B cell (primary cell): Measurements from ENCODE around the gene NOVA1.

Experiments
- EZH2 ChIP-seq: IDR thresholded peaks from 2 replicates; pipeline ENCODE4 v1.6.1; 2012; ENCODE audit warnings: borderline replicate concordance, low read depth, mild to moderate bottlenecking, moderate library complexity, low read length; ENCODE audit not compliant: insufficient read depth, poor library complexity, severe bottlenecking
- TF ChIP-seq, protein P1 (sequence below): fragments of 200-600 bp; IDR thresholded peaks from one replicate; pipeline ENCODE4 v1.8.0; 2022; ENCODE audit warnings: antibody characterized with exemption, mild to moderate bottlenecking

DNA sequence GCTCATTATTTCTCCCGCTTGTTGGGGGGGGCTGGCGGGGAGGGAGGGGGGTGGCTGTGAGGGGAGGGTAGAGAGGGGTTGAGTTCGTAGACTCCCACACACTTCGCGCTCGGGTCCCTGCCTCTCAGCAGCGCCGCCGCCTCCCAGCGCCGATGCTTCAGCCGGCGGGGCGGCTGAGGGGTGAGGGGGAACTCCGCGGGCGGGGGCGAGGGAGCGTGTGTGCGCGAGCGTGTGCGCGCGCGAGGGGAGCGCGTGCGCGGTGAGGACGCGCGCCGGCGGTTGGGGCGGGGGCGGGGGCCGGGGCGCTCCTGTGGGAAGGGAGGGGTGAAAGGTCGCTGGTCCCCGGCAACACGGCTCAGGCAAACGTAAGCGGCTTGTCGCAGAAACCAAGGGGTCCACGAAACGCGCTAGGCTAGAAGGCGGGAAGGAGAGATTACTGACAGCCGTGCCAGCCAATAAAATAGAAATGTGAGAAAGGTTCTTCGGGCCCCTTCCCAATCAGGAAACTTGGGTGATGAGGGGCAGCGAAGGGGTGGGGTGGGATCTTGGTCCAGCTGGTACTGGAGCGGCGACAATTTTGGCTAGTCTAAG, 343 bp upstream of the NOVA1 start:
- TF ChIP-seq, protein P1, sequence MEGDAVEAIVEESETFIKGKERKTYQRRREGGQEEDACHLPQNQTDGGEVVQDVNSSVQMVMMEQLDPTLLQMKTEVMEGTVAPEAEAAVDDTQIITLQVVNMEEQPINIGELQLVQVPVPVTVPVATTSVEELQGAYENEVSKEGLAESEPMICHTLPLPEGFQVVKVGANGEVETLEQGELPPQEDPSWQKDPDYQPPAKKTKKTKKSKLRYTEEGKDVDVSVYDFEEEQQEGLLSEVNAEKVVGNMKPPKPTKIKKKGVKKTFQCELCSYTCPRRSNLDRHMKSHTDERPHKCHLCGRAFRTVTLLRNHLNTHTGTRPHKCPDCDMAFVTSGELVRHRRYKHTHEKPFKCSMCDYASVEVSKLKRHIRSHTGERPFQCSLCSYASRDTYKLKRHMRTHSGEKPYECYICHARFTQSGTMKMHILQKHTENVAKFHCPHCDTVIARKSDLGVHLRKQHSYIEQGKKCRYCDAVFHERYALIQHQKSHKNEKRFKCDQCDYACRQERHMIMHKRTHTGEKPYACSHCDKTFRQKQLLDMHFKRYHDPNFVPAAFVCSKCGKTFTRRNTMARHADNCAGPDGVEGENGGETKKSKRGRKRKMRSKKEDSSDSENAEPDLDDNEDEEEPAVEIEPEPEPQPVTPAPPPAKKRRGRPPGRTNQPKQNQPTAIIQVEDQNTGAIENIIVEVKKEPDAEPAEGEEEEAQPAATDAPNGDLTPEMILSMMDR = no peak
- TF ChIP-seq EZH2 = no peak
